Smooth muscle cell (in vitro differentiated cells): ENCODE measurements around the gene DYNC2I2. TPM values are rescaled to one million over a fixed set of nuclear protein-coding genes. Genes with fewer than 3 reads are reported as not detected.

Experiments
- DNase-seq: peaks from one replicate; lab custom pipeline; 2025; ENCODE audit not compliant: unreplicated experiment; lab: John Stamatoyannopoulos, UW
- H2AFZ ChIP-seq: fragments of 200-600 bp; sonication (generic); 2 replicates; pipeline ENCODE4 v1.6.0; 2016; ENCODE audit warnings: antibody characterized with exemption, low read depth, mild to moderate bottlenecking
- H3F3A ChIP-seq: fragments of 200-600 bp; sonication (generic); 2 replicates; pipeline ENCODE4 v1.6.0; 2017; ENCODE audit warnings: antibody characterized with exemption, low read depth
- H3K27ac ChIP-seq: fragments of 200-600 bp; sonication (generic); 2 replicates; pipeline ENCODE4 v1.5.1; 2016; ENCODE audit warnings: low read depth, mild to moderate bottlenecking
- H3K27me3 ChIP-seq: fragments of 200-600 bp; sonication (generic); 2 replicates; pipeline ENCODE4 v1.6.1; 2016; ENCODE audit warnings: low read depth, mild to moderate bottlenecking
- H3K36me3 ChIP-seq: fragments of 200-600 bp; sonication (generic); 2 replicates; pipeline ENCODE4 v1.5.1; 2016; ENCODE audit warnings: low read depth
- H3K4me1 ChIP-seq: fragments of 200-600 bp; sonication (generic); 2 replicates; pipeline ENCODE4 v1.5.1; 2016; ENCODE audit warnings: low read depth
- H3K4me2 ChIP-seq: fragments of 200-600 bp; sonication (generic); 2 replicates; pipeline ENCODE4 v1.6.0; 2016; ENCODE audit warnings: mild to moderate bottlenecking
- H3K4me3 ChIP-seq: fragments of 200-600 bp; sonication (generic); 2 replicates; pipeline ENCODE4 v1.5.1; 2016; ENCODE audit warnings: mild to moderate bottlenecking
- H3K79me2 ChIP-seq: fragments of 200-600 bp; sonication (generic); 2 replicates; pipeline ENCODE4 v1.6.0; 2016; ENCODE audit warnings: low read depth, mild to moderate bottlenecking
- H3K9ac ChIP-seq: fragments of 200-600 bp; sonication (generic); 2 replicates; pipeline ENCODE4 v1.6.0; 2016; ENCODE audit warnings: low read depth
- H3K9me3 ChIP-seq: fragments of 200-600 bp; sonication (generic); replicated peaks from 2 replicates; pipeline ENCODE4 v1.5.1; 2016; ENCODE audit warnings: low read depth
- H4K20me1 ChIP-seq: fragments of 200-600 bp; sonication (generic); 2 replicates; pipeline ENCODE4 v1.6.0; 2016; ENCODE audit warnings: low read depth
- WGBS: methylation state at CpG from one replicate; pipeline ENCODE4 v1.1.7; 2016; ENCODE audit warnings: low lambda C conversion rate; 5-methylcytosine and 5-hydroxymethylcytosine counted together
- polyA plus RNA-seq: library from polyadenylated mRNA; unstranded; fragments of >200 nt; fragmentation: Nextera tagmentation; extraction: Ambion mirVana; gene quantifications from 2 replicates; pipeline ENCODE4 v1.2.1, GENCODE V29; 2016
- total RNA-seq: library from RNA; depleted of rRNA; stranded (reverse); fragments of >200 nt; gene quantifications from 2 replicates; pipeline ENCODE4 v1.2.3, GENCODE V29; 2014
- TF ChIP-seq, protein P1 (sequence below): fragments of 200-600 bp; sonication (generic); IDR thresholded peaks from 2 replicates; pipeline ENCODE4 v1.5.1; 2017; ENCODE audit warnings: borderline replicate concordance, mild to moderate bottlenecking, antibody characterized with exemption; ENCODE audit not compliant: insufficient read depth, poor library complexity, severe bottlenecking

Gene DYNC2I2
- total and polyA plus RNA-seq, 2 experiments from 2014 or later, result 23.5 to 50.9 TPM

DNA sequence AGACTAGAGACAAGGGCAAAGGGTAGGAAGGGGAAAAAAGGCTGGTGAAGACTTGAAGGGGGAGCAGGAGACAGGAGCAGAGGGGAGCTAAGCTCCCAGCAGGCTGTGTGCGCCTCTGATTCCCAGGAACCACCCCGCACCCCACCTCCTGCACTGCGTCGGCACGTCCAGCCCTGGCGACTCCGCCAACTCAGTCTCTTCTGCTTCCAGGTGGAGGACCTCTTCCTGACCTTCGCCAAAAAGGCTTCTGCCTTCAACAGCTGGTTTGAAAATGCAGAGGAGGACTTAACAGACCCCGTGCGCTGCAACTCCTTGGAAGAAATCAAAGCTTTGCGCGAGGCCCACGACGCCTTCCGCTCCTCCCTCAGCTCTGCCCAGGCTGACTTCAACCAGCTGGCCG, 30.5 kb downstream of the DYNC2I2 start:
- no peaks in the 10 kb centered on the region for H3K4me1 ChIP-seq

DNA sequence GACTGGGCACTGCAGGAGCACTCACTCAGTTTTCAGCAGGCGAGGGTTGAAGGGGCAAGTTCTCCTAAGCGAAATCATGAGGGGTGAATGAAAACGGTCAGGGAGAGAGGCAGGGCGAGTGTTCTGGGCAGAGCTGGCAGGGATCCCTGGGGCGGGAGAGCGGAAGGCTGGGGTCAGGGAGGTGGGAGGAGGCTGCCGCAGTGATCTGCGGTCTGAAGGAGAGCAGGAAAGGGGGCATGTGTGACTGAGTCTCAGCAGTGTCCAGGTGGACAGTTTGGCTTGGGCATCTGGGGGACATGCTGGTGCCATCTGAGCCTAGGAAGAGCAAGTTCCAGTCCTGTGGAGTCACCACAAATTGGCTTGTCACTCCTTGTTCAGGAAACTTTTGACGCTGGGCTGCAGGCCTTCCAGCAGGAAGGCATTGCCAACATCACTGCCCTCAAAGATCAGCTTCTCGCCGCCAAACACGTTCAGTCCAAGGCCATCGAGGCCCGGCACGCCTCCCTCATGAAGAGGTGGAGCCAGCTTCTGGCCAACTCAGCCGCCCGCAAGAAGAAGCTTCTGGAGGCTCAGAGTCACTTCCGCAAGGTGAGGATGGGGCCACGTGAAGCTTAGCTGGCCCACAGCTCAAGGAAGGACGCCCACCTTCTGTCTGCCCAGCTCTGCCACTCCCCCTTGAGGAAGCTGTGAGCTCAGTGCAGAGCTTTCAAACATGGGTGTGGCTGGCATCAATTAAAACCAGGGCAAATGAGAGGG, 31.1 kb downstream of the DYNC2I2 start:
- TF ChIP-seq, protein P1, sequence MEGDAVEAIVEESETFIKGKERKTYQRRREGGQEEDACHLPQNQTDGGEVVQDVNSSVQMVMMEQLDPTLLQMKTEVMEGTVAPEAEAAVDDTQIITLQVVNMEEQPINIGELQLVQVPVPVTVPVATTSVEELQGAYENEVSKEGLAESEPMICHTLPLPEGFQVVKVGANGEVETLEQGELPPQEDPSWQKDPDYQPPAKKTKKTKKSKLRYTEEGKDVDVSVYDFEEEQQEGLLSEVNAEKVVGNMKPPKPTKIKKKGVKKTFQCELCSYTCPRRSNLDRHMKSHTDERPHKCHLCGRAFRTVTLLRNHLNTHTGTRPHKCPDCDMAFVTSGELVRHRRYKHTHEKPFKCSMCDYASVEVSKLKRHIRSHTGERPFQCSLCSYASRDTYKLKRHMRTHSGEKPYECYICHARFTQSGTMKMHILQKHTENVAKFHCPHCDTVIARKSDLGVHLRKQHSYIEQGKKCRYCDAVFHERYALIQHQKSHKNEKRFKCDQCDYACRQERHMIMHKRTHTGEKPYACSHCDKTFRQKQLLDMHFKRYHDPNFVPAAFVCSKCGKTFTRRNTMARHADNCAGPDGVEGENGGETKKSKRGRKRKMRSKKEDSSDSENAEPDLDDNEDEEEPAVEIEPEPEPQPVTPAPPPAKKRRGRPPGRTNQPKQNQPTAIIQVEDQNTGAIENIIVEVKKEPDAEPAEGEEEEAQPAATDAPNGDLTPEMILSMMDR, result no peak
- Histone ChIP-seq H3F3A (no peaks in the 10 kb centered on the region), H3K4me3 (no peak overlapping the region), H3K9me3 (no peaks in the 10 kb centered on the region), H3K9ac (no peak overlapping the region), H3K27me3 (no peaks in the 10 kb centered on the region), H3K4me2 (no peak overlapping the region), H4K20me1 (peaks cover 12% of the 10 kb centered on the region), H3K36me3 (peaks cover 4% of the 10 kb centered on the region), H3K4me1 (no peaks in the 10 kb centered on the region), H3K79me2 (no peaks in the 10 kb centered on the region), H2AFZ (no peak overlapping the region), H3K27ac (no peak overlapping the region)
- WGBS, result 93% methylated on average over 18 of the region's 20 CpGs
- no peak for DNase-seq

More for the DNA sequence above, 30.5 kb downstream of the DYNC2I2 start:
- Histone ChIP-seq H3K9me3 (no peaks in the 10 kb centered on the region), H3K4me2 (no peak overlapping the region), H3K36me3 (peaks cover 4% of the 10 kb centered on the region), H4K20me1 (peaks cover 7% of the 10 kb centered on the region), H3F3A (no peaks in the 10 kb centered on the region), H3K27ac (no peak overlapping the region), H3K27me3 (no peaks in the 10 kb centered on the region), H3K4me3 (no peak overlapping the region), H2AFZ (no peak overlapping the region), H3K9ac (no peak overlapping the region), H3K79me2 (no peaks in the 10 kb centered on the region)
- WGBS, result 89% methylated on average over 16 of the region's 16 CpGs
- TF ChIP-seq, protein P1, result no peak
- no peak for DNase-seq

DNA sequence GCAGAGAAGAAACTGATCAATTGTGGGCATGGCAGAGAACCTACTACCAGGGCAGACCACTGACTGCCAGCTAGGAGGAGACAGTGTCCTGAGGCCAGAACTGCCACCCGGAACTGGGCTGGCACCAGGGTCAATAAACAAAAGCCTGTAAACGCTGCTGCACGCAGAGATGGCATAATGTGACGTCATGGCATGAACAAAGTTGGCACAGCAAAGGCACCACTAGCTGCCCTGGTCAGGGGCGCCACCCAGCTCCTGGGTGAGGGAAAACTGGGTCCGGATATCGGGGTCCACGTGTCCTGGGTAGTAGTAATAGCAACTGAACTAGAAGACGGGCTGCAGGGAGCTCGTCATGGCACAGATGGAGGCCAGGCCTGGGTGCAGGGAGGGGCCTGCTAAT, 32.1 kb downstream of the DYNC2I2 start:
- no peak for DNase-seq
- Histone ChIP-seq H3K36me3 (peaks cover 6% of the 10 kb centered on the region), H3F3A (no peaks in the 10 kb centered on the region), H3K4me1 (no peaks in the 10 kb centered on the region), H4K20me1 (peaks cover 5% of the 10 kb centered on the region), H3K4me3 (no peak overlapping the region), H3K27me3 (no peaks in the 10 kb centered on the region), H2AFZ (no peak overlapping the region), H3K9ac (no peak overlapping the region), H3K27ac (no peak overlapping the region), H3K4me2 (no peak overlapping the region), H3K79me2 (no peaks in the 10 kb centered on the region), H3K9me3 (no peaks in the 10 kb centered on the region)
- TF ChIP-seq, protein P1, result no peak
- 92% methylated on average over 10 of the region's 10 CpGs for WGBS
